Natural killer cell treated with Interleukin-12 subunit alpha and Interleukin-12 subunit beta and Interleukin-15 and Interleukin-18, amount 100 ng/mL, for 72 hours (primary cell): ENCODE results near the gene CAPN7. TPM values are rescaled to one million over a fixed set of nuclear protein-coding genes. Genes with fewer than 3 reads are reported as not detected.
A peak's percentile ranks its signal among the peaks of the same experiment; 100 is the strongest.
"Not testable (repeated sequence)": the region's sequence is repeated elsewhere in the genome, so short reads cannot be mapped to it uniquely, and the experiment has no call there.

ENCODE experiments used
- ATAC-seq, 2 donors: fragments of 150-1000 bp; cut with Tn5 transposase in 1 of 2; sonication (Bioruptor Pico), chemical (Tn5 transposase) in 1 of 2; 2 replicates each; pipeline ENCODE4 v1.10.0; 2021
- DNase-seq: peaks from one replicate; pipeline ENCODE4 v3.0.0; 2022; ENCODE audit warnings: low spot score
- H3K27ac Mint-ChIP-seq, 2 donors: 1 replicate in 1 of 2; 2 replicates in 1 of 2; pipeline ENCODE4 v1.8.0; 2022; ENCODE audit warnings: mixed read lengths in 2 of 2, mild to moderate bottlenecking in 1 of 2, moderate library complexity in 1 of 2
- H3K27me3 Mint-ChIP-seq, 2 donors: 1 replicate in 1 of 2; 2 replicates in 1 of 2; pipeline ENCODE4 v1.8.0; 2022; ENCODE audit warnings: mixed read lengths in 2 of 2
- H3K36me3 Mint-ChIP-seq: one replicate; pipeline ENCODE4 v1.8.0; 2022; ENCODE audit warnings: mixed read lengths
- H3K4me1 Mint-ChIP-seq, 2 donors: 1 replicate in 1 of 2; 2 replicates in 1 of 2; pipeline ENCODE4 v1.8.0; 2022; ENCODE audit warnings: low read depth in 2 of 2, mixed read lengths in 2 of 2, mild to moderate bottlenecking in 1 of 2
- H3K4me3 Mint-ChIP-seq: one replicate; pipeline ENCODE4 v1.8.0; 2022; ENCODE audit warnings: mixed read lengths
- H3K9me3 Mint-ChIP-seq: 2 replicates; pipeline ENCODE4 v1.8.0; 2022; ENCODE audit warnings: mixed read lengths
- total RNA-seq, 2 donors: library from RNA; stranded (reverse); gene quantifications; one replicate each; pipeline ENCODE4 v1.2.3, GENCODE V29; 2022

The CAPN7 gene
- total RNA-seq, 2 donors from 2014 or later: 27.9 to 47.8 TPM

GRCh38 chr3:15181511-15181910, 24.5 kb upstream of the CAPN7 start:
- no peaks in the 10 kb centered on the region for H3K36me3 Mint-ChIP-seq
- no peaks in the 10 kb centered on the region for H3K9me3 Mint-ChIP-seq
- no peaks in the 10 kb centered on the region for H3K4me1 Mint-ChIP-seq
- H3K4me3 Mint-ChIP-seq: no peak overlapping the region
- peaks cover 22 to 35% of the 10 kb centered on the region in 2 donors for H3K27me3 Mint-ChIP-seq
- no peak for DNase-seq
- no peak for ATAC-seq
- no peak overlapping the region for H3K27ac Mint-ChIP-seq

- peaks cover 23 to 36% of the 10 kb centered on the region in 2 donors for H3K27me3 Mint-ChIP-seq
Measured at GRCh38 chr3:15181963-15182362, 24.1 kb upstream of the CAPN7 start.

GRCh38 chr3:15183011-15183410, 23.0 kb upstream of the CAPN7 start:
- no peak for ATAC-seq
- Mint-ChIP-seq H3K36me3 (no peaks in the 10 kb centered on the region), H3K9me3 (no peaks in the 10 kb centered on the region), H3K4me1 (no peaks in the 10 kb centered on the region), H3K27me3 (peaks cover 23 to 34% of the 10 kb centered on the region in 2 donors), H3K4me3 (no peak overlapping the region), H3K27ac (no peak overlapping the region)
- DNase-seq: no peak

More at GRCh38 chr3:15181963-15182362, 24.1 kb upstream of the CAPN7 start:
- Mint-ChIP-seq H3K27ac (no peak overlapping the region), H3K4me3 (no peak overlapping the region), H3K4me1 (no peaks in the 10 kb centered on the region), H3K36me3 (no peaks in the 10 kb centered on the region), H3K9me3 (no peaks in the 10 kb centered on the region)
- DNase-seq (no peak), ATAC-seq (no peak)

- Mint-ChIP-seq H3K27ac (no peak overlapping the region), H3K9me3 (no peaks in the 10 kb centered on the region), H3K36me3 (no peaks in the 10 kb centered on the region), H3K4me1 (no peaks in the 10 kb centered on the region), H3K27me3 (peaks cover 9 to 19% of the 10 kb centered on the region in 2 donors), H3K4me3 (no peak overlapping the region)
- DNase-seq: no peak
- no peak for ATAC-seq
Measured at GRCh38 chr3:15185404-15185803, 20.6 kb upstream of the CAPN7 start.

GRCh38 chr3:15186101-15186476, 20.0 kb upstream of the CAPN7 start:
- ATAC-seq: no peak
- no peaks in the 10 kb centered on the region for H3K9me3 Mint-ChIP-seq
- DNase-seq: no peak

GRCh38 chr3:15186477-15187164, 19.4 kb upstream of the CAPN7 start:
- ATAC-seq, H3K4me1 Mint-ChIP-seq, H3K9me3 Mint-ChIP-seq, H3K36me3 Mint-ChIP-seq, H3K27me3 Mint-ChIP-seq, DNase-seq, H3K4me3 Mint-ChIP-seq, H3K27ac Mint-ChIP-seq: not testable (repeated sequence)

More at GRCh38 chr3:15186101-15186476, 20.0 kb upstream of the CAPN7 start:
- no peaks in the 10 kb centered on the region for H3K4me1 Mint-ChIP-seq
- H3K27me3 Mint-ChIP-seq: peaks cover 9 to 12% of the 10 kb centered on the region in 2 donors
- no peak overlapping the region for H3K27ac Mint-ChIP-seq
- no peak overlapping the region for H3K4me3 Mint-ChIP-seq
- no peaks in the 10 kb centered on the region for H3K36me3 Mint-ChIP-seq

GRCh38 chr3:15197340-15198029, 8.6 kb upstream of the CAPN7 start:
- H3K36me3 Mint-ChIP-seq: no peaks in the 10 kb centered on the region
- DNase-seq (no peak), ATAC-seq (no peak)
- H3K4me1 Mint-ChIP-seq: no peaks in the 10 kb centered on the region
- no peak overlapping the region for H3K4me3 Mint-ChIP-seq
- peaks cover 16 to 30% of the 10 kb centered on the region in 2 donors for H3K27me3 Mint-ChIP-seq
- H3K27ac Mint-ChIP-seq: no peak overlapping the region
- no peaks in the 10 kb centered on the region for H3K9me3 Mint-ChIP-seq

- H3K4me3 Mint-ChIP-seq: no peak overlapping the region
Measured at GRCh38 chr3:15198686-15199085, 7.4 kb upstream of the CAPN7 start.

GRCh38 chr3:15199493-15200105, 6.4 kb upstream of the CAPN7 start:
- H3K27ac Mint-ChIP-seq: no peak overlapping the region
- peaks cover 5 to 9% of the 10 kb centered on the region in 2 donors for H3K27me3 Mint-ChIP-seq
- H3K4me3 Mint-ChIP-seq: no peak overlapping the region
- ATAC-seq (no peak), DNase-seq (no peak)
- peaks cover 0 to 5% of the 10 kb centered on the region in 2 donors for H3K4me1 Mint-ChIP-seq
- H3K9me3 Mint-ChIP-seq: no peaks in the 10 kb centered on the region
- no peaks in the 10 kb centered on the region for H3K36me3 Mint-ChIP-seq

More at GRCh38 chr3:15198686-15199085, 7.4 kb upstream of the CAPN7 start:
- no peaks in the 10 kb centered on the region for H3K36me3 Mint-ChIP-seq
- H3K27me3 Mint-ChIP-seq: peaks cover 11 to 18% of the 10 kb centered on the region in 2 donors
- H3K27ac Mint-ChIP-seq: peak overlapping the region in 1 of 2 donors; percentile 26
- H3K4me1 Mint-ChIP-seq: peaks cover 0 to 5% of the 10 kb centered on the region in 2 donors
- DNase-seq (no peak), ATAC-seq (no peak)
- H3K9me3 Mint-ChIP-seq: no peaks in the 10 kb centered on the region

- Mint-ChIP-seq H3K9me3 (no peaks in the 10 kb centered on the region), H3K27ac (peak overlapping the region in 1 of 2 donors; percentile 17), H3K27me3 (peaks cover 0 to 2% of the 10 kb centered on the region in 2 donors), H3K36me3 (no peaks in the 10 kb centered on the region), H3K4me1 (peaks cover 19% of the 10 kb centered on the region in 2 donors), H3K4me3 (no peak overlapping the region)
- DNase-seq: no peak
- no peak for ATAC-seq
Measured at GRCh38 chr3:15204005-15204404, 2.0 kb upstream of the CAPN7 start.

- DNase-seq (no peak), ATAC-seq (no peak)
- H3K36me3 Mint-ChIP-seq: no peaks in the 10 kb centered on the region
- H3K27me3 Mint-ChIP-seq: no peaks in the 10 kb centered on the region
- peak overlapping the region; percentile 88 for H3K4me3 Mint-ChIP-seq
- H3K4me1 Mint-ChIP-seq: peaks cover 19% of the 10 kb centered on the region in 2 donors
- H3K27ac Mint-ChIP-seq: peak overlapping the region; percentile 80 to 90
- no peaks in the 10 kb centered on the region for H3K9me3 Mint-ChIP-seq
Measured at GRCh38 chr3:15205482-15205933, 538 bp upstream of the CAPN7 start.

- Mint-ChIP-seq H3K27ac (peak overlapping the region; percentile 80 to 87), H3K9me3 (no peaks in the 10 kb centered on the region), H3K27me3 (no peaks in the 10 kb centered on the region), H3K4me3 (peak overlapping the region; percentile 88), H3K4me1 (peaks cover 19% of the 10 kb centered on the region in 2 donors), H3K36me3 (no peaks in the 10 kb centered on the region)
- no peak for DNase-seq
- ATAC-seq: no peak
Measured at GRCh38 chr3:15206662-15207576, 873 bp downstream of the CAPN7 start.

- H3K27ac Mint-ChIP-seq: peak overlapping the region in 1 of 2 donors; percentile 65
- H3K4me1 Mint-ChIP-seq: peaks cover 18 to 19% of the 10 kb centered on the region in 2 donors
Measured at GRCh38 chr3:15207836-15208504, 1.9 kb downstream of the CAPN7 start.

More at GRCh38 chr3:15207836-15208504, 1.9 kb downstream of the CAPN7 start:
- Mint-ChIP-seq H3K36me3 (peaks cover 5% of the 10 kb centered on the region), H3K9me3 (no peaks in the 10 kb centered on the region), H3K27me3 (no peaks in the 10 kb centered on the region), H3K4me3 (peak overlapping the region; percentile 88)
- ATAC-seq: no peak
- no peak for DNase-seq
